ENCODE results near the gene PLEKHG4.

- TF ChIP-seq, protein P1, sequence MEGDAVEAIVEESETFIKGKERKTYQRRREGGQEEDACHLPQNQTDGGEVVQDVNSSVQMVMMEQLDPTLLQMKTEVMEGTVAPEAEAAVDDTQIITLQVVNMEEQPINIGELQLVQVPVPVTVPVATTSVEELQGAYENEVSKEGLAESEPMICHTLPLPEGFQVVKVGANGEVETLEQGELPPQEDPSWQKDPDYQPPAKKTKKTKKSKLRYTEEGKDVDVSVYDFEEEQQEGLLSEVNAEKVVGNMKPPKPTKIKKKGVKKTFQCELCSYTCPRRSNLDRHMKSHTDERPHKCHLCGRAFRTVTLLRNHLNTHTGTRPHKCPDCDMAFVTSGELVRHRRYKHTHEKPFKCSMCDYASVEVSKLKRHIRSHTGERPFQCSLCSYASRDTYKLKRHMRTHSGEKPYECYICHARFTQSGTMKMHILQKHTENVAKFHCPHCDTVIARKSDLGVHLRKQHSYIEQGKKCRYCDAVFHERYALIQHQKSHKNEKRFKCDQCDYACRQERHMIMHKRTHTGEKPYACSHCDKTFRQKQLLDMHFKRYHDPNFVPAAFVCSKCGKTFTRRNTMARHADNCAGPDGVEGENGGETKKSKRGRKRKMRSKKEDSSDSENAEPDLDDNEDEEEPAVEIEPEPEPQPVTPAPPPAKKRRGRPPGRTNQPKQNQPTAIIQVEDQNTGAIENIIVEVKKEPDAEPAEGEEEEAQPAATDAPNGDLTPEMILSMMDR (IDR thresholded peaks at IDR 0.05) = no peak
- no peak for TF ChIP-seq EP300 (IDR thresholded peaks at IDR 0.05)
Observed at GRCh38 chr16:67299269-67299668, 19.9 kb downstream of the PLEKHG4 start.

Data from gastroesophageal sphincter (tissue), 3 donors.